GM12801 (cell line): ENCODE measurements around the gene HDHD5.

Source experiments
- CTCF ChIP-seq: IDR thresholded peaks from one replicate; pipeline ENCODE4 v1.5.1; 2011; ENCODE audit warnings: control low read depth; ENCODE audit not compliant: insufficient read length; ENCODE audit errors: extremely low read depth

HDHD5 gene

GRCh38 chr22:17112491-17113042 lies 46.5 kb downstream of the HDHD5 start:
- no peak for TF ChIP-seq CTCF

- no peak for TF ChIP-seq CTCF
Measured at GRCh38 chr22:17110791-17111550, 48.1 kb downstream of the HDHD5 start.

- TF ChIP-seq CTCF = no peak
Measured at GRCh38 chr22:17109976-17110375, 49.1 kb downstream of the HDHD5 start.

- no peak for TF ChIP-seq CTCF
Measured at GRCh38 chr22:17109113-17109865, 49.8 kb downstream of the HDHD5 start.

GRCh38 chr22:17108256-17109112 lies 50.6 kb downstream of the HDHD5 start:
- no peak for TF ChIP-seq CTCF

GRCh38 chr22:17107547-17107810 lies 51.6 kb downstream of the HDHD5 start:
- TF ChIP-seq CTCF = no peak
